ENCODE data around the gene ETNPPL.

GRCh38 chr4:108788731-108789130, 25.9 kb upstream of the ETNPPL start:
- TF ChIP-seq TAF1 (IDR thresholded peaks at IDR 0.05; ENCODE audit: low read depth) (no peak), REST (IDR thresholded peaks at IDR 0.05; ENCODE audit: low read depth) (no peak), MAX (IDR thresholded peaks at IDR 0.05) (no peak), RAD21 (IDR thresholded peaks at IDR 0.05; ENCODE audit: low read depth) (no peak), EP300 (IDR thresholded peaks at IDR 0.05; ENCODE audit: borderline replicate concordance) (no peak), ZBTB7A (IDR thresholded peaks at IDR 0.05; ENCODE audit: low read depth) (no peak), USF1 (IDR thresholded peaks at IDR 0.05) (no peak), YY1 (IDR thresholded peaks at IDR 0.05; ENCODE audit: low read depth) (no peak), NFIC (IDR thresholded peaks at IDR 0.05) (no peak), CREB1 (IDR thresholded peaks at IDR 0.05; ENCODE audit: low read depth) (no peak)

Data from Ishikawa (cell line).